ENCODE data around the gene PFKFB2. TPM values are rescaled to one million over a fixed set of nuclear protein-coding genes. Genes with fewer than 3 reads are reported as not detected.

Gene PFKFB2
- total RNA-seq, 1 experiment from 2014 or later, result 35.6 TPM

DNA sequence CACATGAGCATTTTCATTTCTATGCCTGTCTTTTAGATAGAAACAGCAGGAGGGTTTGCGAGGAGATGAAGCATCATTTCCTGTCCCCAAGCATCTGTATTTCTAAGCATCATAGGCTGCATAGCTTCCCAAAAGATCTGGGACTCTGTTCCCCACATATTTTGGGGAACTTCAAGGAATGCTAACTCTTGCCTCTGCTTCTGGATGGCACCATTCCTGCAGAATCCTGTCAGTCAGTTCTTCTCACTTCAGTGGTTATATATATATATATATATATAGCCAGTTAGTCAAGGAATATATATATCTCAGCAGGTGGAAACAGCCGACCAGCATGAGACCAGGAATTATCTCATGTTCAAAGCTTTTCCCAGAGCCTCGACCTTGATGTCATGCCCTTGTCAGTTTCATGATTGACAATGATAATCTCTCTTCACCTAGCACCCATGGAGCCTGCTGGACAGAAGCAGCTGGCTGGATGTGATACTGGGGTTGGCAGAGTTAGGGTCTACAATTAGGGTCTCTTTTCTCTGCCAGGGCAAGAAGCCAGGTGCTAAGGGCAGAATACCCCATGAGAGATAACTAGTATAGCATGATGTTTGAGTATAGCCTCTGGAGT, 2.4 kb downstream of the PFKFB2 start:
- POLR2A ChIA-PET, result interaction anchor here (0.7 kb wide), 1 partner anchor 443 kb away, joined by 4 read pairs; no protein-coding TSS in a partner anchor
- no peaks in the 10 kb centered on the region for H3K27me3 ChIP-seq (ENCODE audit: control insufficient read depth, insufficient read depth, low read length)
- H3K4me1 ChIP-seq (ENCODE audit: control insufficient read depth, insufficient read depth, low read length), result peaks cover 12% of the 10 kb centered on the region
- H3K9me3 ChIP-seq (ENCODE audit: control insufficient read depth, insufficient read depth, low read depth, low read length), result no peaks in the 10 kb centered on the region
- H3K36me3 ChIP-seq (ENCODE audit: control insufficient read depth, insufficient read depth, low read length), result peaks cover 3% of the 10 kb centered on the region
- DNase-seq (ENCODE audit: low read depth, low spot score) (no peak), ATAC-seq (no peak)
- H3K4me3 ChIP-seq (ENCODE audit: low read depth in 2 of 2, low read length in 2 of 2), result no peak overlapping the region
- CTCF ChIA-PET, result no interaction called here
- TF ChIP-seq, protein P1, sequence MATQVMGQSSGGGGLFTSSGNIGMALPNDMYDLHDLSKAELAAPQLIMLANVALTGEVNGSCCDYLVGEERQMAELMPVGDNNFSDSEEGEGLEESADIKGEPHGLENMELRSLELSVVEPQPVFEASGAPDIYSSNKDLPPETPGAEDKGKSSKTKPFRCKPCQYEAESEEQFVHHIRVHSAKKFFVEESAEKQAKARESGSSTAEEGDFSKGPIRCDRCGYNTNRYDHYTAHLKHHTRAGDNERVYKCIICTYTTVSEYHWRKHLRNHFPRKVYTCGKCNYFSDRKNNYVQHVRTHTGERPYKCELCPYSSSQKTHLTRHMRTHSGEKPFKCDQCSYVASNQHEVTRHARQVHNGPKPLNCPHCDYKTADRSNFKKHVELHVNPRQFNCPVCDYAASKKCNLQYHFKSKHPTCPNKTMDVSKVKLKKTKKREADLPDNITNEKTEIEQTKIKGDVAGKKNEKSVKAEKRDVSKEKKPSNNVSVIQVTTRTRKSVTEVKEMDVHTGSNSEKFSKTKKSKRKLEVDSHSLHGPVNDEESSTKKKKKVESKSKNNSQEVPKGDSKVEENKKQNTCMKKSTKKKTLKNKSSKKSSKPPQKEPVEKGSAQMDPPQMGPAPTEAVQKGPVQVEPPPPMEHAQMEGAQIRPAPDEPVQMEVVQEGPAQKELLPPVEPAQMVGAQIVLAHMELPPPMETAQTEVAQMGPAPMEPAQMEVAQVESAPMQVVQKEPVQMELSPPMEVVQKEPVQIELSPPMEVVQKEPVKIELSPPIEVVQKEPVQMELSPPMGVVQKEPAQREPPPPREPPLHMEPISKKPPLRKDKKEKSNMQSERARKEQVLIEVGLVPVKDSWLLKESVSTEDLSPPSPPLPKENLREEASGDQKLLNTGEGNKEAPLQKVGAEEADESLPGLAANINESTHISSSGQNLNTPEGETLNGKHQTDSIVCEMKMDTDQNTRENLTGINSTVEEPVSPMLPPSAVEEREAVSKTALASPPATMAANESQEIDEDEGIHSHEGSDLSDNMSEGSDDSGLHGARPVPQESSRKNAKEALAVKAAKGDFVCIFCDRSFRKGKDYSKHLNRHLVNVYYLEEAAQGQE (IDR thresholded peaks at IDR 0.05; ENCODE audit: insufficient read depth in 1 of 2, low read depth in 2 of 2, low read length in 1 of 2), result no peak
- TF ChIP-seq CTCF (IDR thresholded peaks at IDR 0.05) (no peak), POLR2AphosphoS5 (IDR thresholded peaks at IDR 0.05; ENCODE audit: low read depth, low read length) (no peak), SIN3A (IDR thresholded peaks at IDR 0.05; ENCODE audit: borderline replicate concordance, insufficient read depth, low read depth, low read length) (no peak), TCF7L2 (IDR thresholded peaks at IDR 0.05; ENCODE audit: low read depth, low read length) (no peak)
- no TSS peak for BruUV-seq (replicated peaks)
- intact Hi-C loops (cut with micrococcal nuclease; ENCODE audit: unreplicated experiment), result no loop called here
- in situ Hi-C loops (cut with HindIII; ENCODE audit: low pct_unique_long_range_greater_than_20kb, low sequenced_read_pairs), result no loop called here
- H3K27ac ChIP-seq (ENCODE audit: low read length), result no peak overlapping the region

- H3K4me3 ChIP-seq (ENCODE audit: low read depth in 2 of 2, low read length in 2 of 2), result no peak overlapping the region
- peaks cover 9% of the 10 kb centered on the region for H3K4me1 ChIP-seq (ENCODE audit: control insufficient read depth, insufficient read depth, low read length)
- ChIA-PET POLR2A (no interaction called here), CTCF (no interaction called here)
- no peaks in the 10 kb centered on the region for H3K9me3 ChIP-seq (ENCODE audit: control insufficient read depth, insufficient read depth, low read depth, low read length)
- in situ Hi-C loops (cut with HindIII; ENCODE audit: low pct_unique_long_range_greater_than_20kb, low sequenced_read_pairs), result no loop called here
- no peak overlapping the region for H3K27ac ChIP-seq (ENCODE audit: low read length)
- ATAC-seq, result no peak
- no TSS peak for BruUV-seq (replicated peaks)
- intact Hi-C loops (cut with micrococcal nuclease; ENCODE audit: unreplicated experiment), result no loop called here
- TF ChIP-seq POLR2AphosphoS5 (IDR thresholded peaks at IDR 0.05; ENCODE audit: low read depth, low read length) (no peak), SIN3A (IDR thresholded peaks at IDR 0.05; ENCODE audit: borderline replicate concordance, insufficient read depth, low read depth, low read length) (no peak), TCF7L2 (IDR thresholded peaks at IDR 0.05; ENCODE audit: low read depth, low read length) (no peak), CTCF (IDR thresholded peaks at IDR 0.05) (no peak)
- TF ChIP-seq, protein P1 (IDR thresholded peaks at IDR 0.05; ENCODE audit: insufficient read depth in 1 of 2, low read depth in 2 of 2, low read length in 1 of 2), result no peak
- DNase-seq (ENCODE audit: low read depth, low spot score), result no peak
- no peaks in the 10 kb centered on the region; the same call in 1 of the 2 replicates for H3K36me3 ChIP-seq (ENCODE audit: control insufficient read depth, insufficient read depth, low read length)
- H3K27me3 ChIP-seq (ENCODE audit: control insufficient read depth, insufficient read depth, low read length), result no peaks in the 10 kb centered on the region
Observed at GRCh38 chr1:207056673-207057072, 3.6 kb downstream of the PFKFB2 start.
